SHP77 treated with DMSO at 0.1 percent for 48 hours (cell line): Measurements from ENCODE around the gene TMEM132A.
"Not testable (repeated sequence)": the region's sequence is repeated elsewhere in the genome, so short reads cannot be mapped to it uniquely, and the experiment has no call there.

ENCODE experiments used
- DNase-seq: peaks from one replicate; lab custom pipeline; 2025; lab: John Stamatoyannopoulos, UW

TMEM132A gene

GRCh38 chr11:60957188-60957587, 32.9 kb downstream of the TMEM132A start:
- no peak for DNase-seq

DNA sequence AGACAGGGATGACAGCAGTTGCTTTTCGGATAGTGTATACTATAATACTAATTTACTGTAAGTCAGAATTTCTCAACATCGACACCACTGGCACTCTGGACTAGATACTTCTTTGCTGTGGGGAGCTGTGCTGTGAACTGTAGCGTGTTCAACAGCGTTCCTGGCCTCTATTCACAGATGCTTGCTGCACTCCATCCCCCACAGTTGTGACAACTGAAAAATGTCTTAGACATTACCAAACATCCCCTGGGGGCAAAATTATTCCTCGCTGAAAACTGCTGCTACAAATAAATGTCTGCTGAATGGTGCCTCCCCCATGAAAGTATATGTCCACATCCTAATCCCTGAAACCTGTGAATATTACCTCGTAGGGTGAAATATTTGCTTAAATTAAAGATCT, 35.2 kb downstream of the TMEM132A start:
- no peak for DNase-seq

DNA sequence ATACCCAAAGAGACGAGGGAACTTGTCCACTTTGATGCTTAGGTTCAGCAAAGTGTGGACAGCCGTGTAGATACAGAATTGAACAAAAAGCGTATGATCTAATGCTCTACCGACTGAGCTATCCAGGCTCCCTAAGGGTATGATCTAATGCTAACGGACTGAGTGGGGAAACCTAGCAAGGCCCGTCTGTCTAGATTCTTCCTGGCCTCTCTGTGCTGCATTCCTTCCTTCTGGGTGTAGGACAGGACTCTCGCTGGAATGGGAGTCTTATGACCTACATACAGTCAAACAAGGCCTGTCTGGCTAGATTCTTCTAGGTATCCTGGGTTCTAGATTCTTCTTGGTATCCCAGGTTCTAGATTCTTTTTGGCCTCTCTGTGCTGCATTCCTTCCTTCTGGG, 36.1 kb downstream of the TMEM132A start:
- DNase-seq = no peak

- no peak for DNase-seq
Measured at GRCh38 chr11:60964801-60965200, 40.5 kb downstream of the TMEM132A start.

DNA sequence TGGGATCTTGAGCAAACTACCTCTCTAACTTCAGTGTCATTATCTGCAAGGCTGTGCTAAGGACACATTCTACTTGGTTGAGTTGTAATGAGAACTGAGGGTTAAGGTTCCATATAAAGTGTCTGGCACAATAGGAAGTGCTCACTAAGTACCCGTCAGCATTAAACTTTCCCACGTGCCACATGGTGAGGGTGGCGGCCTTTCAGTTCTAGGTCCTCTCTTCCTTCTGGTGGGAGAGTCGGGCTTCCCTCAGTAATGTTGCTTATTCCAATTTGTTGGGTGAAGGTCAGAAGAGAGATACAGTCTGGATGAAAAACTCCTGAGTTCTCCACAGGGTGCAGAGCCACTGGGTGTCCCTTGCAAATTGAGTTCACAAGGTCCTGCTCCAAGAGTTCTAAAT, 42.6 kb downstream of the TMEM132A start:
- DNase-seq = no peak

- no peak for DNase-seq
Measured at GRCh38 chr11:60968223-60968622, 44.0 kb downstream of the TMEM132A start.

DNA sequence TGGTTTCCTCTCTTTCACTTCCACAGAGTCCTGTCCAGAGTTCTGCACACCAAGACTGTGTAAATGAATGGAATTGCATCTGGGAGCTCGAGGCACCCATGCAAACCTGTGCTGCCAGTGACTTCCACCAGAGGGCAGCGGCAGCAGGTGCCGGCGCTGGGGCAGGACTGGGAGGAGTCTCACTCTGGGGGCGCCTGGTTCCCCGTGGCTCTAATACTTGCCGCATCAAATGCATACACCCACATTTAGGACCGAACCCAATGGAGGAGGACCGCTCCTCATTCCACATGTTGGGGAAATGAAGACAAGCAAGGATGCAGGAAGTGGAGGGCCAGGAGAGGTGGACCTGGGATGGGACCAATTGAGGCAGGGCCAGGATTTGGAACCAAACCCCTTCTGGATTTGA, 46.1 kb downstream of the TMEM132A start:
- DNase-seq = no peak

GRCh38 chr11:60970890-60971289, 46.6 kb downstream of the TMEM132A start:
- no peak for DNase-seq

DNA sequence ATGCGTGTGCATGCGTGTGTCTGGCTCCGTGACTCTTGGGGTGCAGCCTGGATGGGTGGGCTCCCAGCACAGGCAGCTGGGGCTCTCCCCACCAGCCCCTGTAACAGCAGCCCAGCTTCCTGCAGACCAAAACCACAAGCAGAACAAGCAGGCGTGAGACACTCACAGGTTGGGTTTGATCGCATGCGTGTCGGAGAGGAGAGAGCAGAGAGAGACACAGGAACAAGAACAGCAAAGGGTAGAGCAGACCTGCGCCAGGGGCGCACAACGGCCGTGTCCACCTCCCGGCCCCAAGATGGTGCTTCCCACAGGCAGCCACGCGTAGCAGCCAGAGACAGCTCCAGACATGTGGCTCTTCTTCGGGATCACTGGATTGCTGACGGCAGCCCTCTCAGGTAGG, 47.3 kb downstream of the TMEM132A start, which contains the start of gene CD6:
Gene CD6 (plus strand): TSS at position 161 of the 400 bp plus-strand sequence. CDS start 186 bp downstream, at position 347.
- DNase-seq = no peak

GRCh38 chr11:60972182-60973030, 48.1 kb downstream of the TMEM132A start:
- no peak for DNase-seq

DNA sequence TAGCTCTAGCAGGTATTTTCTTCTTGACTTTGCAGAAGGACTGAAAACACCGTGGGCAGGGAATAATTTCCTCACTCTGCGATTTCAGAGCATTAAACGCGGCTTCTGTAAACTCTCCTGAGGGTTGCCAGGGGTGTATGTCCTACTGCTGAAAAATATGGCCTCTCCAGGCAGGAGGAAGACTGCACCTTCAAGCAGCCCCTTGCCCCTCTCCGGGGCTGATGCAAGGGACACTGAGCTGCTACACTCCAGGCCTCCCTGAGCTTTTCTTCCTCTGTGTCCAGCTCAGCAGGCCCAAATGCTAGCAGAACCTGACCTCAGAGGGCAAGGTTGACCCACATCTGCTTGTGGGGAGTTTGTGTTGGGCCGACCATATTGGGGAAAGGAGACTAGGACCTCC, 49.4 kb downstream of the TMEM132A start:
- DNase-seq = no peak

DNA sequence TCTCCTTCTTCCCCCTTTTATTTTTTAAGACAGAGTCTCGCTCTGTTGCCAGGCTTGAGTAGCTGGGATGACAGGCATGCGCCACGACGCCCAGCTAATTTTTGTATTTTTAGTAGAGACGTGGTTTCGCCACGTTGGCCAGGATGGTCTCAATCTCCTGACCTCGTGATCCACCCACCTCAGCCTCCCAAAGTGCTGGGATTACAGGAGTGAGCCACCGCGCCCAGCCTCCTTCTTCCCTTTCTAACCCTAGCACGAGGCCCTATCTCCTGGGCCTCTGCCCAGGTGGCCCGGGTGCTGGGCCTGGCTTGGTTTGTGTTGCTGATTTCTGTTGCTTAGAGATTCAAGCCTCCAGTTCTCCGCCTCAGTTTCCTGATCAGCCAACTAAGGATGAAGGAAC, 50.1 kb downstream of the TMEM132A start:
- DNase-seq = not testable (repeated sequence)

DNA sequence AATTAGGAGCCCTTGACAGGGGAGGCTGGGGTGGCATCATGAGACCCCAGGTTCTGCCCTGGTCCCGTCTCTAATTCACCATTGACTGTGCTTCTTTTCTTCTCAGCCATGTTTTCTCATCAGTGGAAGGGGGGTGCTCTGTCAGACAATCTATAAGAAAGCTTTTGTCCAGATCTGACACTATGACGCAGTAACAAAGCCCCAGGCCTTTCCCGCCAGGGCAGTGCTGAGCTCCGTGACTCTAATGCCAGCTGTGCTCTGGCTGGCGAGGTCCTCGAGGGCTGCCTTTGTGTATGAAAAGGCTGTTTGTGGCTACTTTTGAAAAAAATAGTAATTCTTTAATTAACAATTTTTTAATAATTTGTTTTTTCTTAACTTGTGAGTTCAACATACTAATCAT, 50.5 kb downstream of the TMEM132A start:
- no peak for DNase-seq

- DNase-seq = no peak
Measured at GRCh38 chr11:60977224-60977623, 53.0 kb downstream of the TMEM132A start.

DNA sequence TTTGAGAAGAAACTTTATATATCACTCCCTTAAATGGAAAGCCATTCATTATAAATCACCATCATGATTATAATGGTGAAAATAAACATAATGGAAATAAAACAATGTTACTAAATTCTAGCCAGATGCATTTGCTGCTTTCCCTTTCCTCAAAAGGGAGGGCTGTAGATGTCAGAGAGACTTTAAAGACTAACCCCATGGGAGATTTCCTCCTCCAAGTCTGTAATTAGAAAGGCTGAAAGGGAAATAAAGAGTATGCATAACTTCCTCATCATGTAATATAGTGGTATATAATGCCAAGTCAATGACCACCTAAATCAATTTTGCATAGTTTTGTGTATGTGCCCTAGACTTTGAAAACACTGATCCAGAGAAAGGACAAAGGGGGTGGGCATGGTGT, 53.6 kb downstream of the TMEM132A start:
- DNase-seq = no peak

GRCh38 chr11:60978546-60979380, 54.5 kb downstream of the TMEM132A start:
- peak; percentile 18 for DNase-seq

DNA sequence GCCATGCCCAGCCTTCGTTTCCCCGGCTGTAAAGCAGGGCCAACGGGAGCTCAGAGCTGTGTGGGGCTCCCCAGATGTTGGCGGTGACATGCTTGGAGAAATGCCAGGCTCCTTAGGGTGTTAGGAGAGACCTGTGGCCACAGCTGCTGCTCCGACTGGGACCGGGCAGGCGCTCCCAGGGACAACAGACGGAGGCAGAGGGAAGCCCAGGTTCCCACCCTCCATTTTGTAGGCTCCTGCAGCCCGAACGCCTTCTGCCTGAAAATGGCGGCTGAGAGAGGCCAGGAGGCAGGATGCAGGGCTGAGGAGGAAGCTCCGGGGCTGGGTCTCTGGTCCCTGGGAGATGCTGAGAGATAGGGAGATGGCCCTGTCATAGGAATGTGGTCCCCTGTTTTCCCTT, 57.3 kb downstream of the TMEM132A start:
- no peak for DNase-seq

- DNase-seq = no peak
Measured at GRCh38 chr11:60982184-60982583, 57.9 kb downstream of the TMEM132A start.

DNA sequence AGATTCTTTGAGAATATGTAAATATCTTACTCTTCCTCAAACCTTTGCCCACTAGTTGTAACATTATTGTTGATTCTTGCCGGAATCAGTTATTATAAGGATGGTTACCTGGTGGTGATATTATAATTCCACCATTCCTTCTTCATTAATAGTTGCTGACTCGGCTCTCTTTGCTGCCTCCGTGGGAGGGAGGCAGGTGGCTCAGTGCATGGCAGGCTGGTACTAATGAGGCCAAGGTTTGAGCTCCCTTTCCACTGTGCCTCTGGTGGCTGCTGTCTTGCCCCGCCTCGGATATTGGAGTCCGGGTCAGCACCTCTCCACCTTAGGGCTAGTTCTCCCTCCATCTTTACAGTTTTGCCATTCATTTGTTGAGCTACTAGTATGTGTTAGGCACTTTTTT, 59.9 kb downstream of the TMEM132A start:
- DNase-seq = no peak

DNA sequence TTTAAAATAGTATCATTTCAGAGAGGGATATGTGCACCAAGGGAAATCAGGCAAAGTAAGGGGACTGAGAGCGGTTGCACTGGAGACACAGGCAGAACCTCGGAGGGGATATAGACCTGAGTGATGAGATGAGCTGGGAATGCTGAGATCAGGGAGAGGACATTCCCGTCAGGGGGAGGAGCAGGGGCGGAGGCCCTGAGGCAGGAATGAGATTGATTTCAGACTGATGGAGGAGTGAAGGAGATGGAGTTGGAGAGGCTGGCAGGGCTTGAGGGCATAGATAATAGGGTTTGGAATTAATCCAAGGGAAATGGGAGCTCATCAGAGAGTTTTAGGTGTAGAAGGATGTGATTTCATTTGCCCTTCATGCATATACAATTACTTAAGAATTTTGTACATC, 60.4 kb downstream of the TMEM132A start:
- DNase-seq = no peak

GRCh38 chr11:60985501-60985900, 61.2 kb downstream of the TMEM132A start:
- no peak for DNase-seq

- no peak for DNase-seq
Measured at GRCh38 chr11:60985991-60986915, 62.0 kb downstream of the TMEM132A start.
